GM21360 (cell line): ENCODE results near the gene PKN1.
"Not testable (repeated sequence)": the region's sequence is repeated elsewhere in the genome, so short reads cannot be mapped to it uniquely, and the experiment has no call there.

ENCODE experiments used
- ATAC-seq: cut with Tn5 transposase; IDR thresholded peaks from one replicate; pipeline ENCODE4 v1.9.1; 2021; ENCODE audit warnings: mild to moderate bottlenecking, moderate library complexity; ENCODE audit not compliant: unreplicated experiment

The PKN1 gene

GRCh38 chr19:14479975-14480699, 47.0 kb downstream of the PKN1 start:
- ATAC-seq = no peak

DNA sequence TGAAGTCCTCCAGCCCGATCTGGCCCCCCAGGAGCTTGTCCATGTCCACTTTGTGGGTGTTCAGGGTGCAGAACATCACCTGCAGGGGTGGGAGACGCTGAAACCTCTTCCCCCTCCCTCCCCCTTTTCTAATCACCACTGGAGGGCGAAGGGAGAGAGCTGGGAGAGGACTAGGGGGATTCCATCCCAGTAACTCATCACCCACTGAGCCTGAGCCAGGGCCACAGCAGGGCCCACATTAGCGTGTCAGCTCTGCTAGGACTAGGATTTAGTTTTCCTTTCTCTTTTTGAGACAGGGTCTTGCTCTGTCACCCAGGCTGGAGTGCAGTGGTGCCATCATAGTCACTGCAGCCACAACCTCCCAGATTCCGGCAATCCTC, 47.6 kb downstream of the PKN1 start:
- no peak for ATAC-seq

DNA sequence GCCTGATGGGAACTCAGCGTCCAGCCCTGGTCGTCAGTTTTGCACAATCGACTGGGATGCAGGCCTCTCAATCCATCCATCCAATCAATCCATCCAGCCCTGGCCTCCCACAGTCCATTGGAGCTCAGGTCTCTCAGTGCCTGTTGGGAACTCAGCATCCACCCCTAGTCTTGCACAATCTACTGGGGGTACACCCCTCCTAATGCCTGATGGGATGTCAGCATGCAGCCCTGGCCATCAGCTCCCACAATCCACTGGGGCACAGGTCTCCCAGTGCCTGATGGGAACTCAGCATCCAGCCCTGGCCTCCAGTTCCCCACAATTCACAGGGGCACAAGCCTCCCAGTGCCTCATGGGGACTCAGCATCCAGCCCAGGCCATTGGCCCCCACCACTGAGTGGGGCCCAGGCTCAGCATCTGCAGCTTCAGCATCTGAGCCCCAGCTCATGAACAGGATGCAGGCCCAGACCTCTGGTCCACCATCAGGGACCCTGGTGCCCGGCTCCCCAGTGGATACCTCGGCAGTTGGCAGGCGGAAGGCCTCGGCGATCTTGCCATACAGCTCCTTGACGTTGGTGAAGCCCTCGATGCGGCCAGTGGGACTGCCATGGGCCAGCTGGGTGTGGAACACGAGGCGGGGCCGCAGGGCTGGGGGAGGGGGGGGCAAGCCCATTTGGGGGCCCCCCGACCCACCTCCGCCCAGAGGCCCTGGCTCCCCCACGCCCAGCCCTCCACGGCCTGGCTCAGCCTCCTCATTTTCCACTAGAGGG, 49.3 kb downstream of the PKN1 start:
- ATAC-seq = no peak

DNA sequence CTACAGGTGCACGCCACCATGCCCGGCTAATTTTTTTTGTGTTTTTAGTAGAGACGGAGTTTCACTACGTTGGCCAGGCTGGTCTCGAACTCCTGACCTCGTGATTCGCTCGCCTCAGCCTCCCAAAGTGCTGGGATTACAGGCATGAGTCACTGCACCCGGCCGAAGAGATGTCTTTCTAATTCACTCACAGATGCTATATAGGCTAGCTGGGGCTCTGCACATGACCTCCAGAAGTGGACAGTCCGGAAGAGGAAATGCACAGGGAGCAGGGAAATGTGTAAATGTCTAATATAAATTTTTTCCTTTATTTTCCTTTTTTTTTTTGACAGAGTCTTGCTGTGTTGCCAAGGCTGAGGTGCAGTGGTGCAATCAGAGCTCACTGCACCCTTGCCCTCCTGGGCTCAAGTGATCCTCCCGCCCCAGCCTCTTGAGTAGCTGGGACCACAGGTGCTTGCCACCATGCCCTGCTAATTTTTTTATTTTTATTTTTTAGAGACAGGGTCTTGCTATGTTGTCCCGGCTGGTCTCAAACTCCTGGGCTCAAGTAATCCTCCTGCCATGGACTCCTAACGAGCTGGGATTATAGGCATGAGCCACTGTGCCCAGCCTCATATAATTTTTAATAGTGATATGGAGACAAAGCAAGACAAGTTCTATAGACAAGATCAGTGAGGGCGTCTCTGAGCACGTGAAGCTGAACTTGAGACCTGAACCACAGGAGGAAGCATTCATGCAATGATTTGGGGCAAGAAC, 54.4 kb downstream of the PKN1 start:
- ATAC-seq = no peak

DNA sequence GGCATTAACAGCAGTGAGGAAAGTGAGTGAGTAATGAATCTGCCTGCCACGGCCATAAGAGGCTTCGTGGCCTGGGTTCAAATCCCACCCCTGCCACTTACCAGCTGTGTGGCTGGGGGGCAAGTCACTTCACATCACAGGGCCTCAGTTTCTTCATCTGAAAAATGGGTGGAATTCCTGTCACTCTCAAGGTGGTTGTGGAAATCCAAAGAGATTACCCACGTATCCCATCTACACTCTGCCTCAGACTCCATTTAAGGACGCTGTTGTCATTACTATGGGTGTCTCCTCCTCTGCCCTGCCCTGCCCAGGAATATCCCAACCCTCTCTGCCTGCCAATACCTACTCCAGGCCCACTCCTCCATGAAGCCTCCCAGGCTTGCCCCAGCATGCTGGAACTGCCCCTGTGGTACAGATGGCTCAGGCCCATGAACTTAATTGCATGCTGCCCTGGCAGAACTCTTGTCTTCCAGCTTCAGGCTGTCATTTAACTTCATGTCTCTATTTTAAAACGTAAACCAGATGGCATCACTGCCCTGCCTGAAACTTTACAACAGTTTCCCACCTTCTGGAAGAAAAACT, 59.7 kb downstream of the PKN1 start:
- no peak for ATAC-seq

DNA sequence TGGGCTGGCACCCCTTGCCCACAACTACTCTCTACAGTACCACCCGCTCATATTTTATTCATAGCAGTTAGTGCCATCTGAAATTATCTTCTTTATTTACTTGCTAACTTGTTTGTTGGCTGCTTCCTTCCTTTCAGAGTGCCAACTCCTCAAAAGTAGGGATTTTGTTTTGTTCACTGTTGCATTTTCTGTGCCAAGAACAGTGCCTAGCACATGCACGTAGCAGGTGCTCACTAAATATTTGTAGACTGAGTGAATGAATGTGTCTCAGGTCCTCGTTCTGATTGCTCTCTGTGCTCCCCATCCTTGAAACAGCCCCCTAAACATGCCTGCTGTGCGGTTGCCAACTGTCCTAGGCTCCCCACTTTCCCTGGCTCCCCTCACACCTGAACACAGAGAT, 61.3 kb downstream of the PKN1 start:
- ATAC-seq = no peak

DNA sequence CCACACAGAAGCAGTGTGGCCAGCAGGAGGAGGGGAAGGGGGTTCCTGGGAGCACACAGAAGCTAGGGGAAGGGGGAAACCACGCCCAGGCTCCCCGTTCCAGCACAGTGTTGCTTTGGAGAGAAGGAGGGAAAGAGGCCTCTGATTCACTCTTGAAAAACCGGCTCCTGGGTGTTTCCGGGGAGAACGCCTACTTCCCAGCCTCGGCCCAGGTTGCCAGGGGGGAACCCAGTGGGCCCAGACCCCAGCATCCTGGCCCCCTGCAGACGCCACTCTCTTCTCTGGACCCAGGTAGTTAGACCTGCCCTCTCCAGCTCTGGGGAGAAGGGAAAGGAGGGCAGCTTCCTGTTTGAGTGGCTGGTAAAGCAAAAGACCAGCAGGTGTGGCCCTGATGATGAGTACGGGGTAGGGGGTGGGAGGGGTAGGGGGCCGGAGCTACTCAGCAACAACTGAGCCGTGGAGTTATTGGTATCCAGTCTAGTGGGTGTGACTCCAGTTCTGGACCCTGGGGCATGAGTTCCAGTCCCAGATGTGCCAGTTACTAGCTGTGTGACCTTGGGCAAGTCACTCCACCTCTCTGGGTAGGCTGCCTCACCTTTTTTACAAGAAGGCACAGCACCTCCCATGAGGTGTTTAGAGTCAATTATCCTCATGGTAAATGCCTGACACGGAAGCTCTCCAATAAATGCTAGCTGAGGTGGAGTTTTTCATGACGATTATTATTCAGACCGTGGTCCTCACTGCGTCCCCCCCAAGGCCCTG, 62.0 kb downstream of the PKN1 start:
- ATAC-seq = no peak

DNA sequence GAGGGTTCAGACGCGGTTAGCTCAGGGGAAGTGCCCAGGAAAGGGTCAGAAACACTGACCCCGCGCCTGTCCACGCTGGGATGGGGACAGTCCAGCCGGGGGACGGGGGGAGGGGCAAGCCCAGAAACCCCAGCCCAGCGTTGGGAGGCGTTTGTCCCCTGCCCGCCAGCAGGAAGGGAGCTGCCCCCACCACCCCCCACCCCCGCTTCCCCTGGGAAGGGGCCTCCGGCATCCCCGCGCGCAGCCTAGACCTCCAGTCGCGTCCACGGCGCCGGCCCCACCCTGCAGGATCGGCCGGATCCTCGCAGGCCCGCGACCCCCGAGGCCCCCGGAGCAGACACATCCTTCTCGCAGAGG, 62.5 kb downstream of the PKN1 start:
- ATAC-seq = no peak

- ATAC-seq = peak; percentile 62
These were observed 63.1 kb downstream of the PKN1 start, which contains the start of gene GIPC1 for GRCh38 chr19:14496029-14496833. Gene GIPC1, minus strand, starts transcription at chr19:14496127. Its CDS starts 13,151 bp downstream, at chr19:14482976.

DNA sequence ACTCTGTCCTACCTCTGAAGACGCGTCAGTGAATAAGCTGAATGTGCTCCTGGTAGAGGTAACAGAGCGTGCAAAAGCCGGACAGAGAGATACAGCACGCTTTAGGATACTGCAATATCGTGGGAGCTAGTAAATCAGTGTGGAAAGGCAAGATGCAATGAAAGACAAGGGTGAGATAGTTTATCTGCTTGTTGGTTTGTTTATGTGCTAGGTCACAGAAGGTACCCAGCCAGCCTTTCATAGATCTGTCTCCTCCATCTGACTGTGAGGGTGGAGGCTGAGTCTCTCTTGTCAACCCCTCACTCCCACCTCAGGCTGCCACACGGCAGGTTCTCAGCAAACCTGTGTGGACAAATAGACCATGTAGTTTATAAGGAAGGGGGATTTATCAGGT, 63.7 kb downstream of the PKN1 start:
- ATAC-seq = no peak

- ATAC-seq = no peak
These were observed 64.3 kb downstream of the PKN1 start for GRCh38 chr19:14497228-14497921.

- no peak for ATAC-seq
These were observed 69.4 kb downstream of the PKN1 start for GRCh38 chr19:14502334-14503092.

GRCh38 chr19:14503285-14503684, 70.2 kb downstream of the PKN1 start:
- no peak for ATAC-seq

DNA sequence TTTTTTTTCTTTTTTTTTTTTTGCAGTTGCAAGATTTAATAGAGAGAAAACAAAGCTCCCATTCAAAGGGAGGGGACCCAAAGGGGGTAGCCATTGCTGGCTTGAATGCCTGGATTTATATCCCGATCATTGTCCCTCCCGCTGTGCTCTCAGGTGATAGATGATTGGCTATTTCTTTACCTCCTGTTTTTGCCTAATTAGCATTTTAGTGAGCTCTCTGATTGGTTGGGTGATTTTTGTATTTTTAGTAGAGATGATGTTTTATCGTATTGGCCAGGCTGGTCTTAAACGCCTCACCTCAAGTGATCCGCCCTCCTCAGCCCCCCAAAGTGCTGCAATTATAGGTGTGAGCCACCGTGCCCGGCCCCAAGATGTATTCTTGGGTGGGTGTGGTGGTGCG, 71.5 kb downstream of the PKN1 start:
- not testable (repeated sequence) for ATAC-seq

DNA sequence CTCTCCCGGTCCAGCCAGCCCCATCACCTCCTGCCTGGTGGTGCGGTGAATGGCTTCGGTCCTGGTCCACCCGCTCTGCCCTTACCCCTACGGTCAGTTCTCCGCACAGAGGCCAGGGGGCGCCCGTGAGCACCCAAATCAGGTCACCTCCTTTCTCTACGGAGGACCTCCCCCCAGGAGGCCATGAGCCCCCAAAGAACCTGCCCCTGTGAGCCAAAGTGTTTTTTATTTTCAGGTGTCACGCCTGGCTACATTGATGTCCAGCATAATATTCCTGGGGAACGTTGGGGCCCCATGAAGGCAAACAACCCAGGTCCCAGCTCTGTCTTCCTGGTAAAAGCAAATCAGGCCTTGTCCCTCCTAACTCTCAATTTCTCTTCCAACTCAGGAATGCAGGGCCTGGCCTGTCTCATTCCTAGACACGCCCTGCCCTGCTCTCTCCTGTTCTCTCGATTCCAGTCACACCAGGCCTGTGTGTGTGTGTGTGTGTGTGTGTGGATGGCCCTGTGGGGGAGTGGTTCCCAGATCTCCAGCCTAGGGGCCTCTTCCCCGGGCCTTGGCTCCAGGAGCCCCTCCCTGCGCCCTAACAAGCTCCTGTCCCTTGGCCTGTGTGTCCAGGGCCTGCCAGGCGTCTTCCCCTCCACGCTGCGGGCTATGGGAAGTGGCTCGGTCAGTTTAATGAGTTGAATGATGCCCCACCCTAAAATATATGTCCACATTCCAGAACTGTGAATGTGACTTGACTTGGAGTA, 72.6 kb downstream of the PKN1 start:
- ATAC-seq = no peak

GRCh38 chr19:14507704-14508542, 74.8 kb downstream of the PKN1 start:
- no peak for ATAC-seq
